Ishikawa (cell line): ENCODE measurements around the gene KIF5C.

Source experiments
- CEBPB ChIP-seq: IDR thresholded peaks from 2 replicates; pipeline ENCODE4 v1.6.1; 2012
- CREB1 ChIP-seq: IDR thresholded peaks from 2 replicates; pipeline ENCODE4 v1.6.1; 2012; ENCODE audit warnings: low read depth
- EGR1 ChIP-seq: IDR thresholded peaks from 2 replicates; pipeline ENCODE4 v1.6.1; 2012
- EP300 ChIP-seq: IDR thresholded peaks from 2 replicates; pipeline ENCODE4 v1.6.1; 2012; ENCODE audit warnings: borderline replicate concordance
- FOXM1 ChIP-seq: IDR thresholded peaks from 2 replicates; pipeline ENCODE4 v1.6.1; 2012; ENCODE audit warnings: low read depth, borderline replicate concordance
- NFIC ChIP-seq: IDR thresholded peaks from 2 replicates; pipeline ENCODE4 v1.6.1; 2012
- RAD21 ChIP-seq: IDR thresholded peaks from 2 replicates; pipeline ENCODE4 v1.6.1; 2012; ENCODE audit warnings: low read depth
- TAF1 ChIP-seq: IDR thresholded peaks from 2 replicates; pipeline ENCODE4 v1.6.1; 2012; ENCODE audit warnings: low read depth, mild to moderate bottlenecking
- TCF12 ChIP-seq: IDR thresholded peaks from 2 replicates; pipeline ENCODE4 v1.6.1; 2012; ENCODE audit warnings: low read depth
- TEAD4 ChIP-seq: IDR thresholded peaks from 2 replicates; pipeline ENCODE4 v1.6.1; 2012
- YY1 ChIP-seq: IDR thresholded peaks from 2 replicates; pipeline ENCODE4 v1.6.1; 2012; ENCODE audit warnings: low read depth
- ZBTB7A ChIP-seq: IDR thresholded peaks from 2 replicates; pipeline ENCODE4 v1.6.1; 2012; ENCODE audit warnings: low read depth
- TF ChIP-seq, protein P1 (sequence below): IDR thresholded peaks from 2 replicates; pipeline ENCODE4 v1.6.1; 2012
- TF ChIP-seq, protein P2 (sequence below): IDR thresholded peaks from 2 replicates; pipeline ENCODE4 v1.6.1; 2012; ENCODE audit warnings: low read depth, mild to moderate bottlenecking
- TF ChIP-seq, protein P3 (sequence below): IDR thresholded peaks from 2 replicates; pipeline ENCODE4 v1.6.1; 2012

KIF5C gene

DNA sequence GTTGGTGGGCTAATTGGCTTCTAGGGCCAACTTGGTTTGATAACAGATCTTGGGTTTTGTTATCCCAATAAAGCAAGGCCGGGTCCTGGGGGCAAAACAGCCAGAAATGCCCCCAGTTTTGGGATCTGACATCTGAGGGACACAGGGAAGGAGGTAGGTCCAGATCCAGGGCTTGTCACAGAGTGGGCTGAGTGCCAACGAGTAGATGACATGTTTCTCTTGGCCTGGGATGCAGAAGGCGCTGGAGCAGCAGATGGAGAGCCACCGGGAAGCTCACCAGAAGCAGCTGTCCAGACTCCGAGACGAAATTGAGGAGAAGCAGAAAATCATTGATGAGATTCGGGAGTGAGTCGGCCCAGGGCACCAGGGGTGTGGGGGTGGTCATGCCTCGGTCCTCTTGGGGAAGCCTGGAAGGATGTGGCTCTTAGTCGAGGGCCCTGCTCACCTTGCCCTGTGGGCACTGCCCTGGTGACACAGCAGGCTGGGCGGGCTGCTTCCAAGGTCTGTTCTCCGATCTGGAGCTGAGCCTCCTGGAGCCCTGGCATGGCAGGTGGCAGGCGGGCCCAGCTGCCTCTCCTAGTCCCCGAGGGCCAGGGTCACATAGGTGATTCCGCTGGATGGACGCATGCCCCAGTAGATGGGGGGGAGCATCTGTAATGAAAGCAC, 123.3 kb downstream of the KIF5C start:
- TF ChIP-seq TAF1, result no peak
- TF ChIP-seq, protein P1, sequence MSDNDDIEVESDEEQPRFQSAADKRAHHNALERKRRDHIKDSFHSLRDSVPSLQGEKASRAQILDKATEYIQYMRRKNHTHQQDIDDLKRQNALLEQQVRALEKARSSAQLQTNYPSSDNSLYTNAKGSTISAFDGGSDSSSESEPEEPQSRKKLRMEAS, result no peak
- TF ChIP-seq, protein P2, sequence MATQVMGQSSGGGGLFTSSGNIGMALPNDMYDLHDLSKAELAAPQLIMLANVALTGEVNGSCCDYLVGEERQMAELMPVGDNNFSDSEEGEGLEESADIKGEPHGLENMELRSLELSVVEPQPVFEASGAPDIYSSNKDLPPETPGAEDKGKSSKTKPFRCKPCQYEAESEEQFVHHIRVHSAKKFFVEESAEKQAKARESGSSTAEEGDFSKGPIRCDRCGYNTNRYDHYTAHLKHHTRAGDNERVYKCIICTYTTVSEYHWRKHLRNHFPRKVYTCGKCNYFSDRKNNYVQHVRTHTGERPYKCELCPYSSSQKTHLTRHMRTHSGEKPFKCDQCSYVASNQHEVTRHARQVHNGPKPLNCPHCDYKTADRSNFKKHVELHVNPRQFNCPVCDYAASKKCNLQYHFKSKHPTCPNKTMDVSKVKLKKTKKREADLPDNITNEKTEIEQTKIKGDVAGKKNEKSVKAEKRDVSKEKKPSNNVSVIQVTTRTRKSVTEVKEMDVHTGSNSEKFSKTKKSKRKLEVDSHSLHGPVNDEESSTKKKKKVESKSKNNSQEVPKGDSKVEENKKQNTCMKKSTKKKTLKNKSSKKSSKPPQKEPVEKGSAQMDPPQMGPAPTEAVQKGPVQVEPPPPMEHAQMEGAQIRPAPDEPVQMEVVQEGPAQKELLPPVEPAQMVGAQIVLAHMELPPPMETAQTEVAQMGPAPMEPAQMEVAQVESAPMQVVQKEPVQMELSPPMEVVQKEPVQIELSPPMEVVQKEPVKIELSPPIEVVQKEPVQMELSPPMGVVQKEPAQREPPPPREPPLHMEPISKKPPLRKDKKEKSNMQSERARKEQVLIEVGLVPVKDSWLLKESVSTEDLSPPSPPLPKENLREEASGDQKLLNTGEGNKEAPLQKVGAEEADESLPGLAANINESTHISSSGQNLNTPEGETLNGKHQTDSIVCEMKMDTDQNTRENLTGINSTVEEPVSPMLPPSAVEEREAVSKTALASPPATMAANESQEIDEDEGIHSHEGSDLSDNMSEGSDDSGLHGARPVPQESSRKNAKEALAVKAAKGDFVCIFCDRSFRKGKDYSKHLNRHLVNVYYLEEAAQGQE, result no peak
- no peak for TF ChIP-seq TCF12
- TF ChIP-seq EGR1, result no peak
- no peak for TF ChIP-seq NFIC
- no peak for TF ChIP-seq RAD21
- no peak for TF ChIP-seq CREB1
- TF ChIP-seq, protein P3, sequence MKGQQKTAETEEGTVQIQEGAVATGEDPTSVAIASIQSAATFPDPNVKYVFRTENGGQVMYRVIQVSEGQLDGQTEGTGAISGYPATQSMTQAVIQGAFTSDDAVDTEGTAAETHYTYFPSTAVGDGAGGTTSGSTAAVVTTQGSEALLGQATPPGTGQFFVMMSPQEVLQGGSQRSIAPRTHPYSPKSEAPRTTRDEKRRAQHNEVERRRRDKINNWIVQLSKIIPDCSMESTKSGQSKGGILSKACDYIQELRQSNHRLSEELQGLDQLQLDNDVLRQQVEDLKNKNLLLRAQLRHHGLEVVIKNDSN, result no peak
- TF ChIP-seq YY1, result no peak
- no peak for TF ChIP-seq ZBTB7A
- TF ChIP-seq FOXM1, result no peak
- TF ChIP-seq CEBPB, result no peak
- no peak for TF ChIP-seq EP300

DNA sequence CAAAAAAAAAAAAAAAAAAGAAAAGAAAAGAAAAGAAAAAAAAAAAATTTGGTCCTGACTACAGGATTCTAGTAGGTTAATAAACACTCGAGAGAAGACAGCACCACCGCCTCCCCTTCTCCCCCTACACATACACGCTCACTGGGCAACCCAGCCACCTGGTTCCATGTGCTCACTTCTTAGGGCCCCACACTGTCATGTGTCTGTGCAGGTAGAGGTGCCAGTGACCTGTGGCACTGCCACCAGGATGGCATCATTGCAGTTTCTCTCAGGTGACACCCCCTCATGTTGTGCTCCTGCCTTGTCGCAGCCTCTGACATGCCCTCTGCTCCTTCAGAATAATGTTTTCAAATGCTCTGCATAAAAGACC, 123.8 kb downstream of the KIF5C start:
- no peak for TF ChIP-seq TAF1
- TF ChIP-seq, protein P1, result no peak
- no peak for TF ChIP-seq ZBTB7A
- no peak for TF ChIP-seq YY1
- TF ChIP-seq CEBPB, result no peak
- TF ChIP-seq CREB1, result no peak

DNA sequence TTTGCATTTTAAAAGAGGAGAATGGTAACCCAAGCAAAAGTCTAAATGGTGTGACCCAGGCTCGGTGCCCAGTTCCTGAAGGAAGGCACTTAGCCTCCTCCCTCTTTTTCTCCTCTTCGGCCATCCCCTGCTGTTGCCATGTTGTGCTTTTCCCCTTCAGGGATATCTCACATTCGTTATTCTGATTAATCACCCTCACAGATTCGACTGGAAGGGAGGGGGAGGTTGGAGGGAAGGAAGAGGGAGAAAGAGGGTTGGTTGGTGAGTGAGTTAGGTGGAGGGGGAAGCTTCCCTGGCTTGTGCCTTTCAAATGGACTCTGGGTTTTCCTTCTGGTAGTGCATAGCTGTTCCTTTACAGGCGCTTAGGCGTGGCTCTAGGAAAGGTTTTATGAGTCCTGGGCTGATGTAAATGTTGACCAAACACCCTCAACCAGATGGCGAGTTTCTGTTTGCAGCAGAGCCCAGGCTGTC, 124.5 kb downstream of the KIF5C start:
- no peak for TF ChIP-seq TCF12
- TF ChIP-seq, protein P3, result no peak
- TF ChIP-seq EGR1, result no peak
- TF ChIP-seq RAD21, result no peak
- TF ChIP-seq CEBPB, result no peak
- TF ChIP-seq YY1, result no peak
- TF ChIP-seq, protein P2, result no peak
- TF ChIP-seq NFIC, result no peak
- no peak for TF ChIP-seq EP300
- TF ChIP-seq FOXM1, result no peak
- TF ChIP-seq CREB1, result no peak
- no peak for TF ChIP-seq TEAD4
- TF ChIP-seq ZBTB7A, result no peak

DNA sequence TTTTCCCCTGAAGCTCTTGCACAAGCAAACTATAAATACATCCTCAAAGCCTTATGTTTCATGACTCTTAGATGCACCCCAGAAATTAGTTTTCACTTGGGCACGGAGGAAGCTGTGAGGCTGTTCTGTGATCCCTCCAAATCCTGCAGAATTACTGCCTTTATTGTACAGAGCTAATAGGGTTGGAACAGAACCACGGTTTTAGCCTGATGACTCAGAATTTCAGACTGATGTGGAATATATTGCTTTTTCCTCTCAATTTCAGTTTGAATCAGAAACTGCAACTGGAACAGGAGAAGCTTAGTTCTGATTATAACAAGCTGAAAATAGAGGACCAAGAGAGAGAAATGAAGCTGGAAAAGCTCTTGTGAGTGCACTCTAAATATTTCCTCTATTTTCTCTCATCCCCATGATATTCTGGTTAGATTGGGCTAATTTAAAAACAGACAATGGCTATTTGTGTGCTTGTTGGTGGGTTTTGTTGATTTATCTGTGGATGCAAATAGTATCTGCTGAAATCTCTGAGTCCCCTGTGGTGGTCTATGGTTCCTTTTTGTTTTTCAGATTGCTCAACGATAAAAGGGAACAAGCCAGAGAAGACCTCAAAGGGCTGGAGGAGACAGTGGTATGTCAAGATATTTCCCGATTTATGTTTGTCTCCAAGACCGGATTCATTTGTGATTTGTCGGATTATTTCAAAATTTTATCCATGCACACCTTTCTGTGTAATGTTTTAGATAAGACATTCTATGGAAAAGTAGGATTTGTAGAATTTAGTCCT, 125.3 kb downstream of the KIF5C start:
- TF ChIP-seq, protein P1, result no peak
- no peak for TF ChIP-seq RAD21
- TF ChIP-seq FOXM1, result no peak
- no peak for TF ChIP-seq EGR1
- no peak for TF ChIP-seq CEBPB
- TF ChIP-seq NFIC, result no peak
- TF ChIP-seq YY1, result no peak
- TF ChIP-seq, protein P3, result no peak

DNA sequence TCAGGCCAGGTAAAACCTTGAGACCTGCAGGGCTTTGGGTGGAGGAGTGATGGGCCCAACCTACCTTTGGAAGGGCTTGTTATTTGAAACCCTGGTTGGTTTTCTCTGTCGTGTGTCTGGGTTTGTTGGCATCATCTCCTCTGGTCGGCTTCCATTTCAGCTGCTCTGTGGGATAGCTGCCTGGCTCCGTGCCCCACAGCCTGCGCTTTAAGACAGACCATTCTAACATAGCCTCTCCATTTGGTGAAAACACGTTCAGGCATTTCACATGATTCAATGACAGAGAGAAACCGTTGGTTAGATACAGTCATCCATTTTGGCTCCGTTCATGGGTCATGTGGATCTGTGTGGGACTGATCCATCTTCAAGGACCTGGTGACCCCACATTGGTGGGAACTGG, 126.5 kb downstream of the KIF5C start:
- TF ChIP-seq, protein P1, result no peak
- TF ChIP-seq, protein P2, result no peak
- TF ChIP-seq TEAD4, result no peak
- TF ChIP-seq EP300, result no peak
- no peak for TF ChIP-seq CREB1
- TF ChIP-seq TAF1, result no peak
- TF ChIP-seq FOXM1, result no peak
- TF ChIP-seq ZBTB7A, result no peak
- TF ChIP-seq YY1, result no peak
- TF ChIP-seq, protein P3, result no peak
- no peak for TF ChIP-seq CEBPB
- no peak for TF ChIP-seq EGR1
- TF ChIP-seq RAD21, result no peak
- no peak for TF ChIP-seq NFIC
- TF ChIP-seq TCF12, result no peak
